Naive thymus-derived CD4-positive, alpha-beta T cell (primary cell): ENCODE measurements around the gene PSMC5. TPM values are rescaled to one million over a fixed set of nuclear protein-coding genes. Genes with fewer than 3 reads are reported as not detected.

Source experiments
- ATAC-seq: fragments of 150-1000 bp; cut with Tn5 transposase; 2 replicates; pipeline ENCODE4 v1.10.0; 2021; ENCODE audit warnings: mild to moderate bottlenecking, moderate library complexity
- CTCF ChIA-PET: fragments of 350-600 bp; sonication (Branson Sonifier 250); formaldehyde crosslinking; loops from one replicate; lab custom pipeline; 2021; ENCODE audit warnings: antibody characterized with exemption; lab: Charles Lee
- POLR2A ChIA-PET: fragments of 350-600 bp; sonication (Branson Sonifier 250); formaldehyde crosslinking; loops from one replicate; lab custom pipeline; 2021; ENCODE audit warnings: antibody characterized with exemption, inconsistent platforms; lab: Charles Lee
- DNase-seq, 9 donors: peaks; one replicate each; pipeline versions ENCODE4 v3.0.0 to v3.0.0-alpha.2; 2020 to 2022; ENCODE audit warnings: mixed read lengths in 1 of 9
- H3K27ac ChIP-seq: one replicate; pipeline ENCODE4 v1.7.0; 2013; ENCODE audit warnings: mild to moderate bottlenecking, low read depth, low read length, moderate library complexity
- H3K27me3 ChIP-seq, 2 donors: one replicate each; pipeline ENCODE4 v1.7.0; 2013; ENCODE audit warnings: low read length in 2 of 2, mild to moderate bottlenecking in 2 of 2, moderate library complexity in 2 of 2; ENCODE audit not compliant: control insufficient read depth in 2 of 2, insufficient read depth in 2 of 2
- H3K36me3 ChIP-seq, 3 experiments: 1 replicate in 2 of 3; 2 replicates in 1 of 3; pipeline ENCODE4 v1.7.0; 2013; ENCODE audit warnings: low read length in 3 of 3, mild to moderate bottlenecking in 3 of 3, moderate library complexity in 1 of 3; ENCODE audit not compliant: insufficient read depth in 3 of 3, control insufficient read depth in 2 of 3
- H3K4me1 ChIP-seq, 2 donors: one replicate each; pipeline ENCODE4 v1.7.0; 2013; ENCODE audit warnings: low read length in 2 of 2, mild to moderate bottlenecking in 2 of 2, moderate library complexity in 1 of 2; ENCODE audit not compliant: control insufficient read depth in 2 of 2, insufficient read depth in 2 of 2
- H3K4me3 ChIP-seq: 2 replicates; pipeline ENCODE4 v1.7.0; 2013; ENCODE audit warnings: mild to moderate bottlenecking, low read length
- H3K9me3 ChIP-seq, 3 experiments: 1 replicate in 2 of 3; 2 replicates in 1 of 3; pipeline ENCODE4 v1.7.0; 2013; ENCODE audit warnings: low read length in 3 of 3; ENCODE audit not compliant: control insufficient read depth in 2 of 3
- H3K27ac Mint-ChIP-seq, 9 donors: one replicate each; pipeline ENCODE4 v1.8.0; 2020 to 2022; ENCODE audit warnings: mixed read lengths in 9 of 9, mild to moderate bottlenecking in 8 of 9, moderate library complexity in 5 of 9, inconsistent platforms in 2 of 9
- H3K27me3 Mint-ChIP-seq, 5 donors: one replicate each; pipeline ENCODE4 v1.8.0; 2021 to 2022; ENCODE audit warnings: mixed read lengths in 5 of 5, mild to moderate bottlenecking in 1 of 5
- H3K36me3 Mint-ChIP-seq, 5 donors: one replicate each; pipeline ENCODE4 v1.8.0; 2020 to 2022; ENCODE audit warnings: mixed read lengths in 5 of 5, mild to moderate bottlenecking in 3 of 5, inconsistent platforms in 1 of 5
- H3K4me1 Mint-ChIP-seq, 7 donors: one replicate each; pipeline ENCODE4 v1.8.0; 2020 to 2022; ENCODE audit warnings: mixed read lengths in 7 of 7, mild to moderate bottlenecking in 3 of 7, inconsistent platforms in 1 of 7
- H3K4me3 Mint-ChIP-seq, 10 donors: one replicate each; pipeline ENCODE4 v1.8.0; 2020 to 2022; ENCODE audit warnings: mild to moderate bottlenecking in 10 of 10, mixed read lengths in 10 of 10, moderate library complexity in 6 of 10, inconsistent platforms in 2 of 10
- H3K9me3 Mint-ChIP-seq, 11 donors: one replicate each; pipeline ENCODE4 v1.8.0; 2020 to 2022; ENCODE audit warnings: mixed read lengths in 11 of 11, mild to moderate bottlenecking in 4 of 11, inconsistent platforms in 1 of 11, moderate library complexity in 1 of 11
- intact Hi-C, 2 donors: fragments of 100-400 bp; cut with micrococcal nuclease; formaldehyde crosslinking; loops; one replicate each; pipeline ENCODE4 v1.15.1; 2023
- polyA plus RNA-seq, 2 donors: library from polyadenylated mRNA; unstranded; fragments of 300-500 nt; fragmentation: Illumina TruSeq; gene quantifications; one replicate each; pipeline ENCODE4 v1.2.3, GENCODE V29; 2021
- total RNA-seq, 6 experiments: library from RNA in 5 of 6; stranded (reverse) in 5 of 6; gene quantifications; 1 replicate in 5 of 6; 2 replicates in 1 of 6; pipeline ENCODE4 v1.2.3 and lab custom pipeline; 2021 to 2026

Gene PSMC5
- total and polyA plus RNA-seq, 7 experiments from 2014 or later, result 68.4 to 162 (median 107) TPM

DNA sequence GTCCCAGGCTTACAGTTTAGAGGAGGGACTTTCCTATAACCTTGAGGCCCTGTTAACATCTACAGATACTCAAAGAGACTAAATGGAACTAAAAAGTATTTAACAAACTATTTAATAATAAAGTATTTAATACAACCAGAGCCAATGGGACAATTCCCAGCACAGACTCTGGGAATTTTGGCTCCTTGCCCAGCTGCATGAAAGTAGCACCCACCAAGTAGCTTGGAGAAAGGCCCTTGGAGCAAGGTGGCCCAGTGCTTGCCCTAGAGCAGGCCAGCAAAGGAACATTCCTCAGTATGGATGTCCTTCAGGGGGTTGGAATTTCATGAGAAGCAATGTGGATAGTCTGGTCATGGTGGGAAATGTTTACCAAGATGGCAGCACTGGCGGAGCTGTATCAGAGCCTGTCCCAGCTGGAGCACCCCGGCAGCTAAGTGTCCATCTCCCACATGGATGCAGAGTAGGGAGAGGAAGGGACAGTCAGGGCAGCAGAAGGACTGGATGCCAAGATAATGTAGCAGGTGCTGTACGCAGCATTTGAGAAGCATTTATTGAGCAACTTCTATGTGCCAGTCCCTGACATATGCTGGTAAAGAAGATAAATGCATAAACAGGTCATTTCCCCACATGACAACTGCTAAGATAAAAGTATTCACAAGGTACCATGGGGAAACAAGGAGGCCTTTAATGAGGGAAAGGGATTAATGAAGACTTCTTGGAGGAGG lies 20.5 kb downstream of the PSMC5 start:
- peak overlapping the region; percentile 5 to 87 (median 76) for H3K4me3 Mint-ChIP-seq
- H3K36me3 Mint-ChIP-seq, result peaks cover 0 to 7% (median 0%) of the 10 kb centered on the region in 5 donors
- H3K27me3 ChIP-seq, result no peaks in the 10 kb centered on the region
- H3K9me3 ChIP-seq, result no peaks in the 10 kb centered on the region
- H3K27ac Mint-ChIP-seq, result peak overlapping the region; percentile 3 to 99 (median 76)
- intact Hi-C loops, result loop anchor here (1.0 to 10.0 kb wide), 3 partner anchors 243 to 420 kb away; partner anchors contain the start of genes DCAF7 (in 1 of the 2) and TACO1 (in 1 of the 2)
- no peak overlapping the region for H3K4me3 ChIP-seq
- no peak overlapping the region for H3K27ac ChIP-seq
- H3K27me3 Mint-ChIP-seq, result peaks cover 0 to 16% (median 0%) of the 10 kb centered on the region in 5 donors
- peaks cover 15 to 34% (median 31%) of the 10 kb centered on the region in 7 donors for H3K4me1 Mint-ChIP-seq
- peaks cover 0 to 5% (median 0%) of the 10 kb centered on the region in 11 donors for H3K9me3 Mint-ChIP-seq
- CTCF ChIA-PET, result interaction anchor here (1.0 to 2.4 kb wide), 4 partner anchors 9 to 209 kb away, joined by 3 to 17 read pairs (median 6); no protein-coding TSS in a partner anchor
- no peak for ATAC-seq
- no peak for DNase-seq
- POLR2A ChIA-PET, result interaction anchor here (0.6 to 13.5 kb wide), 5 partner anchors 14 to 659 kb away, joined by 3 to 204 read pairs (median 4); partner anchors contain the start of genes CEP95, FTSJ3 and PSMC5
- H3K36me3 ChIP-seq, result no peaks in the 10 kb centered on the region
- H3K4me1 ChIP-seq, result peaks cover 6 to 15% of the 10 kb centered on the region in 2 donors

DNA sequence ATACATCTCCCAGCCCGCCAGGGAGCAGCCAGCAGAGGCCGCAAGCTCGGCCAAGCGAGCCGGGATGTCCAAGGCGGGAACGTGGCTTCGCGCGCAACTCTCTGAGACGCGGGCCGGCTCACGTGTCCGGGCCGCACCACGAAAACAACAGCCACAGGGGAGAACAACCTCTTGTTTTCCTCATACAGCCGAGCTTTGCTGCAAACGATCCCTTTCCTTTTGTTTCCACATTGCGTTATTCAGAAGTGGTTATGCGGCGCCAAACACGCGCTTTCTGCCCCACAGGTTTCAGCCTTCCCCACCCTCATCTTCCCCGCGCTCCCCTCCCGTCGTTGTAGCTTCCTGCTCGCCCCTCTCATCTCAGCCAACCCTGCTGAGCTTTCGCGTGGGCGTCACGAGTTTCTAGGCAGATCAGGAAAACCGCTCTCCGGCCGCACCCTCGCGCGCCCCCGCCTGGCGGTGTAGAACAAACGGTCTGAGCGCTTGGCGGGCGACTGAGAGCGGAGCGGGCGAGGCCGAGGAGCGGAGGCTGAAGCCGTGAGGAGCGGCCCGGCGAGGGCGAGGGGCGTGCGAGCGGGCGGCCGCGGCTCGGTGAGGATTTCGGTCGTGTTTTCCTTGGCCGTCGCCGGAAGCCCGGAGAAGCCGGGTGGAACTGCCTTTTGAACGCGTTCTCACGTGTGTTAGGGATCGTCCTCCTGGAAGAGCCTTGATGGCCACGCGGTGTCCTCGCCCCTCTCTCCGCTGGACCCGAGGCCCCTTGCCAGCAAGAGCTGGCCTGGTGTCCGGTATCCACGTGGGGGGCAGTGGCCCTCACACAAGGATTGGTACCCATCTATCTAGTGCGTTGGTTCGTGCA lies 21.8 kb downstream of the PSMC5 start:
- no peaks in the 10 kb centered on the region for H3K9me3 ChIP-seq
- Mint-ChIP-seq H3K36me3 (peaks cover 0 to 7% (median 0%) of the 10 kb centered on the region in 5 donors), H3K9me3 (peaks cover 0 to 5% (median 0%) of the 10 kb centered on the region in 11 donors), H3K27me3 (peaks cover 0 to 25% (median 0%) of the 10 kb centered on the region in 5 donors), H3K4me1 (peaks cover 11 to 28% (median 24%) of the 10 kb centered on the region in 7 donors), H3K4me3 (peak overlapping the region; percentile 81 to 90 (median 87)), H3K27ac (peak overlapping the region; percentile 86 to 99 (median 93))
- peaks cover 0 to 9% of the 10 kb centered on the region in 2 donors for H3K4me1 ChIP-seq
- ChIA-PET POLR2A (interaction anchor here (0.5 to 13.5 kb wide), 10 partner anchors 9 to 657 kb away, joined by 3 to 204 read pairs (median 3); partner anchors contain the start of genes CCDC47, DDX42, DDX5 and FTSJ3), CTCF (interaction anchor here (0.5 to 2.4 kb wide), 11 partner anchors 10 to 735 kb away, joined by 3 to 17 read pairs (median 4); no protein-coding TSS in a partner anchor)
- H3K27ac ChIP-seq, result peak overlapping the region; percentile 61
- no peaks in the 10 kb centered on the region for H3K36me3 ChIP-seq
- peak overlapping the region; percentile 57 for H3K4me3 ChIP-seq
- peak; percentile 88 to 96 (median 94) for DNase-seq
- H3K27me3 ChIP-seq, result no peaks in the 10 kb centered on the region
- intact Hi-C loops, result loop anchor here (1.0 to 10.0 kb wide), 4 partner anchors 22 to 422 kb away; partner anchors contain the start of genes DCAF7 (in 2 of the 2), FTSJ3 (in 1 of the 2), PSMC5 (in 1 of the 2) and TACO1 (in 1 of the 2)
- ATAC-seq, result peak; percentile 99

DNA sequence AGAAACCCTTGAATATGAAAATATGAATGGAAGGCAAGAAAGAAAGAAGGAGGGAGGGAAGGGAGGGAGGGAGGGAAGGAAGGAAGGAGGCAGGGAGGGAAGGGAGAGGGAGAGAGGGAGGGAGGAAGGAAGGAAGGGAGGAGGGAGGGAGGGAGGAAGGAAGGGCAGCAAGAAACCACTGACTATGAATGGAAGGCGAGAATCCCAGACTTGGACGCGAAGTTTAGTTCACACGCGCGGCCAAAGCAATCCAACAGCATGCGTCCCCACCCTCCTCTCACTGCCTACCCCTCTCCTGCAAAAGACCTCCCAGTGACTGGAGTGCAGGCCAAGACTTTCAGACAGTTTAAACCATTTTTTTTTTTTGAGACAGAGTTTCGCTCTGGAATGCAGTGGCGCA lies 23.2 kb downstream of the PSMC5 start:
- Histone ChIP-seq H3K36me3 (no peaks in the 10 kb centered on the region), H3K4me1 (peaks cover 0 to 9% of the 10 kb centered on the region in 2 donors), H3K27ac (no peak overlapping the region), H3K27me3 (no peaks in the 10 kb centered on the region), H3K4me3 (no peak overlapping the region), H3K9me3 (no peaks in the 10 kb centered on the region)
- Mint-ChIP-seq H3K27me3 (peaks cover 0 to 36% (median 0%) of the 10 kb centered on the region in 5 donors), H3K4me1 (peaks cover 8 to 22% (median 21%) of the 10 kb centered on the region in 7 donors), H3K4me3 (no peak overlapping the region), H3K27ac (no peak overlapping the region), H3K9me3 (peaks cover 0 to 5% (median 0%) of the 10 kb centered on the region in 11 donors), H3K36me3 (peaks cover 0 to 7% (median 0%) of the 10 kb centered on the region in 5 donors)
- ChIA-PET POLR2A (no interaction called here), CTCF (interaction anchor here (1.2 kb wide), 1 partner anchor 15 kb away, joined by 3 read pairs; no protein-coding TSS in a partner anchor)
- no peak for DNase-seq
- intact Hi-C loops, result no loop called here
- no peak for ATAC-seq

DNA sequence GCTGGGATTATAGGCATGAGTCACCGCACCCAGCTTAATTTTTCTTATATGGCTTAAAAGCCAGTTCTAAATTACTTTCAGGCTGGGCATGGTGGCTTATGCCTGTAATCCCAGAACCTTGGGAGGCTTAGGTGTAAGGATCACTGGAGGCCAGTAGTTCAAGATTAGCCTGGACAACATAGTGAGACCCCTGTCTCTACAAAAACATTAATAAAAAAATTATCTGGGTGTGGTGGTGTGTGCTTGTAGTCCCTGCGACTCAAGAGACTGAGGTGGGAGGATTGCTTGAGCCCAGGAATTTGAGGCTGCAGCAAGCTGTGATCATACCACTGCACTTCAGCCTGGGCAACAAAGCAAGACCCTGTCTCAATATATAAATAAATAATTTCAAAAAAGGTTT lies 26.0 kb downstream of the PSMC5 start:
- Histone ChIP-seq H3K4me3 (no peak overlapping the region), H3K4me1 (peaks cover 0 to 5% of the 10 kb centered on the region in 2 donors), H3K27me3 (no peaks in the 10 kb centered on the region), H3K36me3 (no peaks in the 10 kb centered on the region), H3K27ac (no peak overlapping the region), H3K9me3 (no peaks in the 10 kb centered on the region)
- Mint-ChIP-seq H3K4me3 (no peak overlapping the region), H3K27ac (peak overlapping the region in 1 of 9 donors; percentile 36), H3K36me3 (peaks cover 0 to 4% (median 0%) of the 10 kb centered on the region in 5 donors), H3K9me3 (peaks cover 0 to 1% (median 0%) of the 10 kb centered on the region in 11 donors), H3K27me3 (peaks cover 0 to 44% (median 0%) of the 10 kb centered on the region in 5 donors), H3K4me1 (peaks cover under 1 to 15% (median 10%) of the 10 kb centered on the region in 7 donors)
- intact Hi-C loops, result no loop called here
- ChIA-PET CTCF (no interaction called here), POLR2A (interaction anchor here (0.6 kb wide), 1 partner anchor 447 kb away, joined by 5 read pairs; no protein-coding TSS in a partner anchor)
- ATAC-seq, result no peak
- no peak for DNase-seq

DNA sequence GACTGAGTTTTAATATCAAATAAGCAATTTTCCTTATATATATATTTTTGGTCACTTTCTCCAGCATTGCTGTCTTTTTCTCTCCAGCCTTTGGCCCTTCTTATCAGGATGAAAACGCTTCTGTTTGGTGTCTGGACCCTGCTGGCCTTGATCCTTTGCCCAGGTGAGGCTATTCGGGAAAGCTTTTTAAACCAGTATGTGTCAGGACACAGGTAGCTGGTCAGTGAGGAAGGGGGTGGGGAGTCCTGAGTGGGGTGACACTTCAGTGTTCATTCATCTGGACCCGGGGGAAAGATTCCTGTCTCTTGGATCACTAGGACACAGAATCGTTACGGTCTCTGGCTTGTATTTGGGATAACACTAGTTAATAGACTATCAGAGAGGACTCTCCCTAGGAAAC lies 27.5 kb downstream of the PSMC5 start:
- Mint-ChIP-seq H3K27me3 (peaks cover 0 to 42% (median 0%) of the 10 kb centered on the region in 5 donors), H3K9me3 (no peaks in the 10 kb centered on the region), H3K27ac (no peak overlapping the region), H3K36me3 (no peaks in the 10 kb centered on the region), H3K4me3 (no peak overlapping the region), H3K4me1 (peaks cover 0 to 4% (median 1%) of the 10 kb centered on the region in 7 donors)
- Histone ChIP-seq H3K9me3 (no peaks in the 10 kb centered on the region), H3K4me3 (no peak overlapping the region), H3K27me3 (no peaks in the 10 kb centered on the region), H3K36me3 (no peaks in the 10 kb centered on the region), H3K4me1 (no peaks in the 10 kb centered on the region), H3K27ac (no peak overlapping the region)
- ATAC-seq (no peak), DNase-seq (no peak)
- ChIA-PET CTCF (no interaction called here), POLR2A (interaction anchor here (0.6 kb wide), 1 partner anchor 12 kb away, joined by 3 read pairs; the partner anchor contains the start of gene SMARCD2)
- intact Hi-C loops, result no loop called here

DNA sequence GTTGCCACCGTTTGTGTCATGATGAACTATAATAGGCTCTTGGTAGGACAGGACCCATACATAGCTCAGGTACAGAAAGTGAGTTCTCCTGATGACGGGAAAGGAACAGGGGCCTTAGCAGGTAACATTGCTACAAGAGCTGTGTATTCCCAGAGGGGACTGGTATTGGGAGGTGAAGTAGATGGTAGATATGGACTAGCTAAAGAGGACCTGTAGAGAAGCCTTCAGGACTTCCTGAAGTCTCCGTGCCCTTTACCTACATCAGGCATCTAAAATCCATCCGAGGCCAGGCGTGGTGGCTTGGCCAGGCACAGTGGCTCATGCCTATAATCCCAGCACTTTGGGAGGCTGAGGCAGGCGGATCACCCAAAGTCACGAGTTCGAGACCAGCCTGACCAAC lies 28.0 kb downstream of the PSMC5 start:
- Mint-ChIP-seq H3K27me3 (peaks cover 0 to 44% (median 0%) of the 10 kb centered on the region in 5 donors), H3K9me3 (no peaks in the 10 kb centered on the region), H3K36me3 (no peaks in the 10 kb centered on the region), H3K4me3 (no peak overlapping the region), H3K4me1 (peaks cover 0 to 2% (median 0%) of the 10 kb centered on the region in 7 donors), H3K27ac (no peak overlapping the region)
- CTCF ChIA-PET, result no interaction called here
- no peak for ATAC-seq
- Histone ChIP-seq H3K4me1 (no peaks in the 10 kb centered on the region), H3K27ac (no peak overlapping the region), H3K9me3 (no peaks in the 10 kb centered on the region), H3K36me3 (no peaks in the 10 kb centered on the region), H3K4me3 (no peak overlapping the region), H3K27me3 (no peaks in the 10 kb centered on the region)
- no peak for DNase-seq
- POLR2A ChIA-PET, result no interaction called here
- intact Hi-C loops, result no loop called here
